ENCODE measurements around the gene OSBPL6.
A peak's percentile ranks its signal among the peaks of the same experiment; 100 is the strongest.

OSBPL6 gene

GRCh38 chr2:178241844-178242551 lies 47.7 kb downstream of the OSBPL6 start (continued):
- TF ChIP-seq MEIS1 (CRISPR knock-in tag; IDR thresholded peaks at IDR 0.05; ENCODE audit: borderline replicate concordance) = no peak
- no peak for TF ChIP-seq ZBTB26 (tag by site-specific recombination; optimal IDR thresholded peaks at IDR 0.05)
- TF ChIP-seq ZBTB49 (tag by site-specific recombination; IDR thresholded peaks at IDR 0.05; ENCODE audit: low read depth) = no peak
- no peak for TF ChIP-seq GLI2 (tag by site-specific recombination; IDR thresholded peaks at IDR 0.05; ENCODE audit: borderline replicate concordance, low read depth)
- no peak for TF ChIP-seq ZNF626 (tag by site-specific recombination; IDR thresholded peaks at IDR 0.05)
- TF ChIP-seq ZBTB21 (tag by site-specific recombination; IDR thresholded peaks at IDR 0.05) = peak; percentile 90
- no peak for TF ChIP-seq ZNF768 (tag by site-specific recombination; IDR thresholded peaks at IDR 0.05)
- no peak for TF ChIP-seq ZNF341 (tag by site-specific recombination; IDR thresholded peaks at IDR 0.05; ENCODE audit: low read depth)
- TF ChIP-seq KLF17 (tag by site-specific recombination; IDR thresholded peaks at IDR 0.05) = no peak
- no peak for TF ChIP-seq ZFP69B (tag by site-specific recombination; IDR thresholded peaks at IDR 0.05)
- TF ChIP-seq ZBTB10 (tag by site-specific recombination; IDR thresholded peaks at IDR 0.05) = no peak
- no peak for TF ChIP-seq ZNF555 (tag by site-specific recombination; conservative IDR thresholded peaks at IDR 0.05)
- TF ChIP-seq PRDM1 (tag by site-specific recombination; IDR thresholded peaks at IDR 0.05) = peak; percentile 89
- no peak for TF ChIP-seq KLF16 (tag by site-specific recombination; IDR thresholded peaks at IDR 0.05)
- no peak for TF ChIP-seq ZNF223 (tag by site-specific recombination; IDR thresholded peaks at IDR 0.05)
- no peak for TF ChIP-seq ZNF280D (tag by site-specific recombination; IDR thresholded peaks at IDR 0.05)
- no peak for TF ChIP-seq ZNF146 (tag by site-specific recombination; IDR thresholded peaks at IDR 0.05)
- TF ChIP-seq ZNF600 (tag by site-specific recombination; IDR thresholded peaks at IDR 0.05) = no peak
- TF ChIP-seq ZNF701 (tag by site-specific recombination; IDR thresholded peaks at IDR 0.05) = no peak
- no peak for TF ChIP-seq ZNF184 (tag by site-specific recombination; IDR thresholded peaks at IDR 0.05)
- no peak for TF ChIP-seq REST (tag by site-specific recombination; IDR thresholded peaks at IDR 0.05)
- no peak for TF ChIP-seq ZBTB48 (tag by site-specific recombination; IDR thresholded peaks at IDR 0.05)
- peak; percentile 42; the same call in 1 of the 2 replicates for TF ChIP-seq BCL6B (tag by site-specific recombination; IDR thresholded peaks at IDR 0.05)

Data from HEK293 (cell line).